A549 treated with CORT108297 at 1 μM for 4 hours (cell line): Measurements from ENCODE around the gene CALCOCO1. TPM values are rescaled to one million over a fixed set of nuclear protein-coding genes. Genes with fewer than 3 reads are reported as not detected.

ENCODE experiments used
- total RNA-seq: library from RNA; stranded (reverse); fragments of 200-300 nt; extraction: Qiagen RNA extraction; gene quantifications from 5 replicates; pipeline ENCODE4 v1.2.3, GENCODE V29; 2022

Gene CALCOCO1, protein sequence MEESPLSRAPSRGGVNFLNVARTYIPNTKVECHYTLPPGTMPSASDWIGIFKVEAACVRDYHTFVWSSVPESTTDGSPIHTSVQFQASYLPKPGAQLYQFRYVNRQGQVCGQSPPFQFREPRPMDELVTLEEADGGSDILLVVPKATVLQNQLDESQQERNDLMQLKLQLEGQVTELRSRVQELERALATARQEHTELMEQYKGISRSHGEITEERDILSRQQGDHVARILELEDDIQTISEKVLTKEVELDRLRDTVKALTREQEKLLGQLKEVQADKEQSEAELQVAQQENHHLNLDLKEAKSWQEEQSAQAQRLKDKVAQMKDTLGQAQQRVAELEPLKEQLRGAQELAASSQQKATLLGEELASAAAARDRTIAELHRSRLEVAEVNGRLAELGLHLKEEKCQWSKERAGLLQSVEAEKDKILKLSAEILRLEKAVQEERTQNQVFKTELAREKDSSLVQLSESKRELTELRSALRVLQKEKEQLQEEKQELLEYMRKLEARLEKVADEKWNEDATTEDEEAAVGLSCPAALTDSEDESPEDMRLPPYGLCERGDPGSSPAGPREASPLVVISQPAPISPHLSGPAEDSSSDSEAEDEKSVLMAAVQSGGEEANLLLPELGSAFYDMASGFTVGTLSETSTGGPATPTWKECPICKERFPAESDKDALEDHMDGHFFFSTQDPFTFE
- total RNA-seq = 17.3 to 24.8 TPM (median 21.1 TPM) in 5 replicates

DNA sequence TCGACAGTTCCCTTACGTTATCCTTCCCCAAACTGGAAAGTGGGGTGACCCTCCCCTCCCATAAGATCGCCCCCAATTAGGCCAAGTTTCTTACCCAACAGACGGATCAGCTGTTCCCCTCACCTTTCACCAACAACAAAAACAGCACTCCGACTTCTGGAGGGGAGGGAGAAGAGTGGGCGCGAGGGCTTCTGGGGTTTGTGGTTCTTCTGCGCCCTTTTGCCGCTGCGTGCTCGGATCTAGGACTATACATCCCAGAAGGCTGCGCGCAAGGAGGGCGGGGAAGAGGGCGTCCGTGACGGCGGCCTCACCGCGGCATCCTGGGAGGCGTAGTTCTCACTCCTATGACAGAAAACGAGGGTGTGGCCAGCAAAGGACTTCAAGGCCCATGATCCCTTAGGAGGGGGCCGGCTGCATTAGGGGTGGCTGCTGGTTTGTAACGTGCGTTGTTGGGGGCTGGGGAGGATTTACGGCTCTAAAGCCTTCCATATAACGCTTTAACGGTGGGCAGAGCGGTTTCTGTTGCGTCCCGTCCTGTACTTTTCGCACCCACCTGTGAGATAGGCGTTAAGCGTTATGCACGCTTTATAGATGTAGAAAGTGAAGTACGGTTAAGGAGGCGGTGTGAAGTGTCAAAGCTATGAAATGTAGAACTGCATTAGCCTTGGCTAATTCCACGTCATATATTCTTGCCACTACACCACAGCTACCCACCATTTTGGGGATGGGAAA lies at the start of gene CALCOCO1:
Gene CALCOCO1 (minus strand): TSS at position 143 of the 732 bp plus-strand sequence. CDS start 2,210 bp downstream, outside the sequence.

DNA sequence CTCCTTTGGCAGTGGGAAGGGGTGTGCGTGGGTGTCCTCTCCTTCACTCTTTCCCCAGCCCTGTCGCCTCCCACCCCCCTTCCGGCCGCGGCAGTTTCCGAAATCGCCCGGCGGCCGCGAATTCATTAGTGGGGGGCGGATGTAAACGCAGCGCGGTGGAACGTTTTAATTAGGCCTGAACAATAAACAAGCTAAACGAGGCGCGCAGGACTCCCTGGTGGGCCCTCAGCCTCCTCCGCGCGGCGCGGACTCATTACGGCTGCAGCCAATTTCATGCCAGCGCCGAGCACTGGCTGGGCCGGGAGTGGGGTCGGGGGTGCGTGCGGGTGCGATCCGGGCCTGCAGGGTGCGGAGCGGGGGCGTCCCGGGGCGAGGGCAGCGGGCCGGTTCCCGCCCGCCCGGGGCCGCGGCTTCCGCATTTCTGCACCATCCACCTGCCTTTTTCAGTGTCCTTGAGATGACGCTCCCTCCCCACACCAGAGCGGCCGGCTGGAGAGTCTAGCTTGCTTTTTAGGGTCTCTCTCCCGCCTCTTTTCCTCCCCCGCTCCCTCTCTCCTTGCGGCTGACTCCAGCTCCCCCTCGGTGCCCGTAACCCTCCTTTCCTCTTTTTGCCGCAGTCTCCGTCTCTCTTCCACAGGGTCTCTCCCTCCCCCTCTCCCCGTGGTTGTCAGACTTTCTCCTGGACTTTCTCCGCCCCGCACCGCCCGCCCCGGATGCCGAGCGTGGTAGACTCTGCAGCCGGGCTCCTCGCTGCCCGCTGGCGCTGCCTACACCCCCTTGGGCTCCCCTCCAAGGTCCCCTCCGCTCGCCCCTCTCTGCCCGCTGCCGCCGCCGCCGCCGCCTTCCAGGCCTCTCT lies 24.3 kb upstream of the CALCOCO1 start, which contains the start of gene CISTR:
Gene CISTR (minus strand): TSS at position 644 of the 856 bp plus-strand sequence.

GRCh38 chr12:53675701-53676607 lies 51.3 kb downstream of the CALCOCO1 start, which contains the start of gene ATP5MC2:
Gene ATP5MC2, minus strand, starts transcription at chr12:53676083. Its CDS starts 3,469 bp downstream, at chr12:53672614.

Other genes starting within 250 kb of the CALCOCO1 start
- 10.1 to 18.8 TPM (median 17.3 TPM) in 5 replicates for gene MAP3K12, start 228.0 kb downstream of the CALCOCO1 start, total RNA-seq
- gene TARBP2, start 226.2 kb downstream of the CALCOCO1 start, total RNA-seq = 40.6 to 62.1 TPM (median 60.8 TPM) in 5 replicates
- not detected in 5 replicates for gene NPFF, start 220.0 kb downstream of the CALCOCO1 start, total RNA-seq
- 16.3 to 18.9 TPM (median 17.7 TPM) in 5 replicates for gene ATF7, start 101.1 kb downstream of the CALCOCO1 start, total RNA-seq
- gene ATP5MC2, start 51.4 kb downstream of the CALCOCO1 start, total RNA-seq = 597 to 726 TPM (median 680 TPM) in 5 replicates
- gene CISTR, start 24.5 kb upstream of the CALCOCO1 start, total RNA-seq = not detected in 5 replicates
- 10.3 to 17.8 TPM (median 12.3 TPM) in 5 replicates for gene HOXC13, start 211.4 kb upstream of the CALCOCO1 start, total RNA-seq
- not detected in 5 replicates for gene HOXC12, start 227.5 kb upstream of the CALCOCO1 start, total RNA-seq
- gene HOXC11, start 245.7 kb upstream of the CALCOCO1 start, total RNA-seq = 0.39 to 0.65 TPM (median 0.54 TPM) in 5 replicates
- 0.08 to 0.37 TPM (median 0.09 TPM) in 5 replicates for gene HOTAIR, start 247.5 kb upstream of the CALCOCO1 start, total RNA-seq